Measurements from ENCODE around the gene IL1RAPL2. TPM values are rescaled to one million over a fixed set of nuclear protein-coding genes. Genes with fewer than 3 reads are reported as not detected.
"Not testable (repeated sequence)": the region's sequence is repeated elsewhere in the genome, so short reads cannot be mapped to it uniquely, and the experiment has no call there.

The IL1RAPL2 gene
- total RNA-seq, 1 donor from 2014 or later = 1.8 TPM

DNA sequence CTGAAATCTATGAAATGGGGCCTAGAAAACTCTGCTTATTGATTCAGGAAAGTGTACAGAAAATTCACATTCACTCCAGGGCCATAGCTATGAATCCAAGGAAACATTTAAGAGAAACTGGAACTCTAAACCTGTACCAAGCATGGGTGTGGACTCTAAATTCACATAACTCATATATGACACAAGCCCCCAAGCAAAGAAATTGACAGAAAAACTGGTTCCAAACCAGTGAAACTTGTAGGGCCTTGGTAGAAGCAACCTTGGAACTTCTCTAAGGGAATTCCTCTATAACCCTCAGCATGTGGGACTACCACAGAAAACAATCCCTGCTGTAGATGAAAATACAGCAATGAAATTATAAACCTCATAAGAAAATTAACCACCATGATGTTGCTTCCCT lies 1149.7 kb downstream of the IL1RAPL2 start:
- no peak for DNase-seq

DNA sequence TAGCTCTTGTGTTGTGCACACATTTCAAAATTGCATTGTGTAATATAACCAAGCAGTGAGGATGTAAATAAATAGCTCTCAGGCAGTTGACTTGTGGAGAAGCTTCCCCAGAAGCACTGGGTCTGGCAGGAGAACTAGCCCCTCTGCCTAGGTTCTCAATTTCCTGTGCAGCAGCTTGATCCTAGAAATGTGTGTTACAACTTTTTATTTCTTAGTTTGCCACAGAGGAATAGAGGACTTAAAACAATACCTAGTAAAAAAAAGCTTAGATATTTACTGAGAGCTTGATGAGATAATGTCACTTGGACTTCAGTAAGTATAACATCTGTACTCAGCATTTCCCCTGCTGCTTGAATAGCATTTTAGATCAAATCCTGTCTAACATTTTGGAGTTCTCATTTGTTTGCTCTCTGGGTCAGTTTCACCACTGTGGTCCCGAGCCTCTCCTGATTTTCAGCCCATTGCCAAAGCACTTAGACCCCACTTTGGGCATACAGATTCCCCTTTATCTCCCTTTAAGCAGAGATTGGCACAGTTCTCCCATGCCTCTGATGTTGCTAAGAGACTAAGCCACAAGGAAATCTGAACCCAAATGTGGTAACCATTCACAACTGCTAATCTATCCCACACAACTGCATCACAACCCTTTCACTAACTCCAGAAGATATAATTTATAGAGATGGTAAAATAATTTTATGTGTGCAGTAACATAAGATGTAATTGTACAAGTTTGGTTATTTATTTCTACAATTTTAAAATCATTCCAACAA lies 1158.2 kb downstream of the IL1RAPL2 start:
- DNase-seq = peak; percentile 34

DNA sequence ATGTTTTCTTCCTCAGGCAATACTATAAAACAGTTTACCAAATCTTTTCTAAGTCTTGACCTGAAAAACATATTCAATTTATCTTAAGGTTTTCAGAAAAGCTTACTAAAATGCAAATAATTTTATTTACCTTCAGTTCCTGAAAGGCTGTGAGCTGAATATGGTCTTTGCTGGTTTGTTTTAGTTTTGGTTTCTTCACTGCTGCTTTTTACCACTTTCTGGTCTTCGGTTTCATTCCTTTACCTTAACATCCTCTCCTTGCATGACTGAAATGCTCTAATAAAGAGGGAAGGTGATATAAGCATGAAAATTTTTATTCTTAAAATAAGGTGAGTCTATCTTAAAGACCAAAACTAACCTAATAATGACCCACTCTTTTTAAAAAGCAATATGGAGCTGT lies 1159.2 kb downstream of the IL1RAPL2 start:
- no peak for DNase-seq

DNA sequence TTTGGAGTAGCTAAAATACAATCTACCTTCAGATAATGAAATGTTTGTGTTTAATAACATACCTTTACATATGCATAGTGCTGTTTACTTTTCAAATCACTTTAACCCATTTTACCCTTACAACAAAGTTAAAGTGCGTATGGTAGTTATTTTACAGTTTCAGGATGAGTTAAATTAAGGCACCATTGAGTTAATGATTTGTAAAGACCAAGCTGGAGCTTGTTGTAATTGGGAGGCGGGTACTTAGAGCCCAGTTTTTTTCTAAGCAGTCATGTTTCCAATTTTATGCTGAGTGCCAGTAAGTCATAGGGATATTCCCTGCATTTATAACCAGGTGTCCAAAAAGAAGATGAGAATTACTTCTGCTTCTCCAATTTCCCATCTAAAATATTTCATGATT lies 1172.2 kb downstream of the IL1RAPL2 start:
- no peak for DNase-seq

DNA sequence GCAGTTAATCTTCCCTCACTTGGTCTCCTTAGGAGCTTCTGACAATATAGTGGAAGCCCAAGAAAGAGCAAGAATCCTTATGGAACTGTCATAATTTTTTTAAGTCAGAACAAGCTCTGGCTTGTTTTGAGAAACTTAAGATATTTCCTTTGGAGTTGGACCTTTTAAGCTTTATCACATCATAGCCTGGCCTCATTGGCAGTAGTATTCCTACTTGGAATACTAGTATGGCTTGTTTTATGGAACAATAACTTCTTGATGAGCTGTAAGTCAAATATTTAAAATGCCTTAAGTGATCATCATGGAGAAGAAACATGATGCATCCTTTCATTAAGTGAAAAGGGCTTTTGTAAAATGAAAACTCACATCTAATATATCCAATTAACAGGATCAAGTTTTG lies 1178.3 kb downstream of the IL1RAPL2 start:
- no peak for DNase-seq

DNA sequence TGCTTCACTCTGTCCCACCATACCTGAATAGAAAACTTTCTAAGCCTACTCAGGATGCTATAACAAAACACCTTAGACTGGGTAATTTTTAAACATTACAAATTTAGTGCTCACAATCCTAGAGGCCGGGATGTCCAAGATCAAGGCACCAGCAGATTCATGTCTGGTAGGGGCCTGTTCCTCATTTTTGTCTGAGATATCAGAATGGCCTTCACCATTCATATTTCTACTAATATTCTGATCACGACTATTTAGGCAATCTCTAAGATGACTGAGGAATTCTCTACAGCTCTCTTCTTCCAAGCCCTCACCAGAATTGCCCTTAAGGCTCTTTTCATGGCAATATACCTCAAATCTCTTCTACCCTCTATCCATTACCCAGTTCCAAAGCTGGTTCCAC lies 1178.9 kb downstream of the IL1RAPL2 start:
- no peak for DNase-seq

DNA sequence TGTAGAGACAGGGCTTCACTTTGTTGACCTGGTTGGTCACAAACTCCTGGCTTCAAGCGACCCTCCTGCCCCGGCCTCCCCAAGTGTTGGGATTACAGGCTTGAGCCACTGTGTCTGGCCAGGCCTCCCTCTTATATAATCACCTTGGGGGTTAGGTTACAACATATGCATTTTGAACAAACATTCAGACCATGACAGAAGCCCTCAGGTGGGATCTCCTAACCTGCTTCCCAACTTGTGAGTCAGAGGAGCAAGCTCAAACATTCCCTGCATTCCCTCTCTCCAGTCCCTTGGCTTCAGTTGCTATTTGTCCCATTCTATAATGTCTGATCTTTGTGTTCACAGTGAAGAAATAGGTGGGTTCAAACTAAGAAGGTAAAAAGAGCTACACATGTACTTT lies 1179.9 kb downstream of the IL1RAPL2 start:
- DNase-seq = no peak

DNA sequence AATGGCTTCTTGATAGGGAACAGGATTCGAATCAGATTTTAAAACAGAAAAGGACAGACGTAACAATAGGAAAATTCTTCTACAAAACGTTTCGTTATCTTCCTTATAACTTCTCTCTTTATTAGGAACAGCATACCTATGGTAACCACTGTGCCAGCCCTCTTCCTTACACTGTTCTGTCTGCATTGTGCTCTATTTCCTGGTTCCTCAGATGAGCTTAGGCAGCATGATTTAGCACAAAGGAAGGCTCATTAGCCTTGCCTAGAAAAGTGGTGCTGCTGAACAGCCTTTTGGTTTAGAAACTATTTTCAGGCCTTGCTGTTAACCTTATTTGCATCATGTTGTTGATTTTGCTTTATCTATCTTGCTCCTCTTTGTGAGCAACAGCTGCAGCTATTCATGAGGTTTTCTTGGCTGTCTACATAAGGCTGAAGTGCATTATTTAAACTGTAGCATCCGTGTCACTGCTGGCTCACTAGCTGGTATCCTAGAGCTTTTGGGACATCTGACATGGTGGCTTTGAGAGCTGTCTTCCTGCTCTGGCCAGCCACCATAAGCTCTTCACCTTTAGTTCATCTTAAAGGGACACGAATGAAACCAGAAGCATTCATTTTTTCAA lies 1186.4 kb downstream of the IL1RAPL2 start:
- no peak for DNase-seq

DNA sequence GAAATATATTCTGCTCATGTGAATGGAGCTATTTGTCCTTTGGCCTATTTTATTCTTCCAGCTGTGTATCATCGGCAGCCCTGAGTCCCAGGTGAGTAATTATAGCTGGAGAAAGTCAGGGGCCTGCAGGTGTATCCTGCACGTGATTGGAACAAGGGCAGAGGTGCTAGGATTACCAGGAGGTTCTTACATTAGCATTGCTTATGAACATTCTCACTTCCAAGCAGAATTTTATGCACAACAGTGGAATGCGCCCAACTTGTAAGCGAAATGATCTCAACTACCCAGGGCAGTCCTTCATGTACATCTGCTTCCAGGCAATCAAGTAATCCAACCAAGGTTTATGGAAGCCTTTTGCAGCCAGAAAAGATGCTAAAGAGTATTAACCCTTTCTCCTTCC lies 1187.4 kb downstream of the IL1RAPL2 start:
- DNase-seq = peak; percentile 50

DNA sequence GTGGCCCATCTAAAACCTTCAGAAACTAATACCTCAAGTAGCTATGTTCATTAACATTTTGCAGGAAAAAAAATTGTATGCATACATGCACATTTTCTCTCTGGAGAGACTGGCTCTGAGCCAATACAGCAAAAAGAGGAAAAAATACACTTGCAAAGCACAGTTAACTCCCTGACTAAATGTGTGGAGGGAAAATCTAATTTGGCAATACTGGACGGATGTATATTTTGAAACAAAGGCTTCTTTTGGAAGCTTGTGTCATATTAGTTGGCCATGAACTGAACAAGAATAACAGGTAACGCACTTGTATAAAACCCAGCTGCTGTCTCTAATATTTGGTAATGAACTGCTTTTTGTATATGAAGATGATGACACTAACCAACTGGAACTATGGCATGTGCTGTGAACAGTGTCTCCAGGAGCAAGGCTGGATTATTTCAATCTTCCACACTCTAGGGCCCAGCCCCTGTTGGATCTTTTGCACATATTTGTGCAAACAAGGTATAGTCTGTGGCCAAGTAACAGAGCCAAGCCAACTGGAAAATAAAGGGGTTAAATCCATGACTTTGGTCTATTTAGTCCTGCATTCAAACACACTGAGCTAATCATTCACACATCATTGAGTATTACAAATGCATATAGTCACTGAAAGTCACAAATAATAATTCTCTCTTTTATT lies 1188.4 kb downstream of the IL1RAPL2 start:
- DNase-seq = no peak

DNA sequence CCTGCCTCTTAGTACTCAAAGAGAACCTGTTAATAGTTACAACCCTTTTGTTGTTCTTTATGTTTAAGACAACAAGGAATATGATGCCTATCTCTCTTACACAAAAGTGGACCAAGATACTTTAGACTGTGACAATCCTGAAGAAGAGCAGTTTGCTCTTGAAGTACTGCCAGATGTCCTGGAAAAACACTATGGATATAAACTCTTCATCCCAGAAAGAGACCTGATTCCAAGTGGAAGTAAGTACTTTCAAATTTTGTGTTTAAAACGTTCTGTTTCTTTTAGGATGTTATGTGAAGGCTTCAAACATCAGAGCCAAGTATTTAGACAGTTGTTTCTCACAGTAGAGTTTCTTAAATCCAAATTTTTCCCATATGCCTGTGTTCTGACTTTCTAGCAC lies 1189.1 kb downstream of the IL1RAPL2 start:
- no peak for DNase-seq

DNA sequence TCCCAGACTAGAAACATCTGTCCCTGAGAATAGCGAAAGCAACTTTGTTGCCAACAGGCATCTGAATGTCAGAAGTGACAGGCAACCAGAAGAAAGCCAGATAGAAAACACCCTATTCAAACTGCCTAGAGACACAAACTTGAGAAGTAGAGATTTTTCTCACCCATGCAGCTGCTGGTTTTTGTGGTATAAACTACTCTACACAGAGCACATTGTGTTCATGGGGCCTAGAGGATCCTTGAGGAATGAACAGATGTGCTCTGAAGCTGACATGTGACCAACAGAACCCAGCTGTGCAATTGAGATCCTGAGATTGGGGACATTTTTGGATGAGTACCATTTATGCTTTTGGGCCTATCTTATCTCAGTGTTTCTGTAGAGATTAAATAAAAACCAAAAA lies 1192.8 kb downstream of the IL1RAPL2 start:
- peak; percentile 1 for DNase-seq

DNA sequence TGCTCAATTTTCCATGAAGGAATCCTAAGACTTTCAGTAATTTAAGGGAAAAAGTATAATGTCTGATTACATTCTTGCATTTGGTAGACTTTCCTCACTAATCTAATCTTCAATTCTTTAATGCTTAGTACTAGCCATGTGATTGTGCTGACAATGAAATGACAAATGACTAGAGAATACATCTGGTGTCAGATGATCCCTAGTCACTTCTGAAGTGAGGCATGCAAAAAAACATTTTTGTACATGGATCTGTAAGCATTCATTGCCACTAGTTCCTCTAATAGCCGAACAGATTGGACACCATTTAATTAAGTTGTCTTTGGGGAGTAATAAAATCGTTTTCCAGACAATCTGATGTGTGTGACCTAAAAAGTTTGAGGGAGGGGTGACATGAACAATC lies 1193.6 kb downstream of the IL1RAPL2 start:
- DNase-seq = no peak

DNA sequence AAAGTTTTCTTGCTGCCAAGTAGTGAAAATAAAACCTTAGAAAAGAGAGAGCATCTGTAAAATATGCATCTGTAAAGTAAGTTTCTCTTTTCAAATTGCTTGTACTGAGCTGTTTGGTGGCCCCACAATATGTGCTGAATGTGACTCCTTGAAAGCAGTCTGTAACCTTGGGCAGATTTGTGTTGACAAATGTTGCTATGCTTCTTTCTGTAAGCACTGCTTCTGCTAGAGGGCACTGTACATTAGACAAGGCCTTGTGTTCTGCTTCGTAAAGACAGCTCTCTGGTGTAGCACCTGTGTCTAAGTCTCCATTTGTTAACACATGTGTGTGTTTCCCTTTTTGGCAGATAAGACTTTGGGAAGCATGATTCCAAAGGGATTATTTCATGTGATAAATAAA lies 1199.7 kb downstream of the IL1RAPL2 start:
- DNase-seq = peak; percentile 1

DNA sequence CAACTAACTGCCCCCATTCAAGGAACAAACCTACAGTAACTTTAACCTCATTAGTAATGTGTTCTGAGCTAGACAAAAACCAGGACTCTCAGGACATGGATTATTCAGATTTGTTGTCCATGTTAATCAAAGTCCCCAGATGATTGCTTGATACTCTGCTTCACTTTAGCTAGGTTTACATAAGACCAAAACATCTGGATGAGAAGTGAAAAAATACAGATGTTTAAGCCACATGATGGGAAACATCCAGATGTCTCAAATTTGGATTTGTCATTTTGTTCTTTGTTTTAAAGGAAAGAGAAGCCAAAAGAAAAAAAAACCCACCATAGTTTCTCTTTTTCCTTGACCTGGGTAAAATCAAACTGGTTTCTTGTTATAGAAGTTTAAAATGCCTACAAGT lies 1207.8 kb downstream of the IL1RAPL2 start:
- peak; percentile 20 for DNase-seq

DNA sequence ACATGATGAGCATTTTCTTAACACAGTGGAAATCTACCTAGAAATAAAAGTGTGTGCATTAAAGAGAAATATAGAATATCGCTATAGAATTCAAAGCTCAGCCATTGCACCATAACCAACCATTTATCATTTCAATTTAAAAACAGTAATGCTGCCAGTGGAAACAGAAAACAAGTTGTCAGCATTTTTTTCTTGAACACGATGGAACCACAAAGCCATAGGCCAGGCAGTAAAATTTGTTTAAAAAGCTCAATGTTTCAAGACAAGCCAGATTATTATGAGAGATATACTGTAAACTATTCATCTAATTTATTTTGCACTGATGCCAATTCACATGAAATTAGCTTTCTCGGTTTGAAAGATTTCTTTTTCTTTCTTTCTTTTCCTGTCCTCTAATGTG lies 1209.7 kb downstream of the IL1RAPL2 start:
- DNase-seq = no peak

DNA sequence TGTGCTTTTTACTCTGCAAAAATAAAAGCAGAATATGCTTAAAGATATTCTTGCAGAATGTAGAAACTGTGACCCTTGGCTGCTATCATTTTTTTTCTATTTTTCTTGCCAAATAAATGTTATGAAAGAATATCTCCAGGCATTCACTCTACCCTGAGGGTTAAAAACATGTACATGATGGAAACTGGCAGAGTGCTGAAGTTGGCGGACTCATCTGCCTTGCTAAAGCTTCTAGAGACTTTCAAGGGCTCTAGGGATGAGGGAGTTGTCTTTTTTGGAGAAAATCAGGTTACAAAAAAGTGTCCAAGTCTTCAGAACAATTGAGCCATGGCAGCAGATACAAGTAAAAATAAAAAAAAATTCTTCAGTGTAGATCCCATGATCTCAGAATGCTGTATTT lies 1215.8 kb downstream of the IL1RAPL2 start:
- DNase-seq = peak; percentile 76

DNA sequence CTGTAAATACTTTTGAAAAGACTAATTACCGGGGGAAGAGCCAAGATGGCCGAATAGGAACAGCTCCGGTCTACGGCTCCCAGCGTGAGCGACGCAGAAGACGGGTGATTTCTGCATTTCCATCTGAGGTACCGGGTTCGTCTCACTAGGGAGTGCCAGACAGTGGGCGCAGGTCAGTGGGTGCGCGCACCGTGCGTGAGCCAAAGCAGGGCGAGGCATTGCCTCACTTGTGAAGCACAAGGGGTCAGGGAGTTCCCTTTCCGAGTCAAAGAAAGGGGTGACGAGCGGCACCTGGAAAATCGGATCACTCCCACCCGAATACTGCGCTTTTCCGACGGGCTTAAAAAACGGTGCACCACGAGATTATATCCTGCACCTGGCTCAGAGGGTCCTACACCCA lies 1230.9 kb downstream of the IL1RAPL2 start:
- DNase-seq = not testable (repeated sequence)

DNA sequence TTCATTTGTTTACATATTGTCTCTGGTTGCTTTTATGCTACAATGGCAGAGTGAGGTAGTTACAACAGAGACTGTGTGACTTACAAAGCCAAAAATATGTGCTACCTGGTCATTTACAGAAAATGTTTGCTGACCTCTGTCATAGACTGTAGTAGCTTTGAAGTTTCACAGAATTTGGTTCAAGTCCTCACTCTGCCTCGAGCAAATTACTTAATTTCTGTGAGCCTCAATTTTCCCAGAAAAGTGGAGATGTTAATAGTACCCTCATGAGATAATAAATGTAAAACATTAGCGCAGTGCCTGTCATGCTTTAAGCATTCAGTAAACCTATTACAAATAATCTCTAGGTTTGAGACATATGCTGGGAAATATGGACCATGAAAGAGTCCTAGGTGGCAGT lies 1237.9 kb downstream of the IL1RAPL2 start:
- no peak for DNase-seq

DNA sequence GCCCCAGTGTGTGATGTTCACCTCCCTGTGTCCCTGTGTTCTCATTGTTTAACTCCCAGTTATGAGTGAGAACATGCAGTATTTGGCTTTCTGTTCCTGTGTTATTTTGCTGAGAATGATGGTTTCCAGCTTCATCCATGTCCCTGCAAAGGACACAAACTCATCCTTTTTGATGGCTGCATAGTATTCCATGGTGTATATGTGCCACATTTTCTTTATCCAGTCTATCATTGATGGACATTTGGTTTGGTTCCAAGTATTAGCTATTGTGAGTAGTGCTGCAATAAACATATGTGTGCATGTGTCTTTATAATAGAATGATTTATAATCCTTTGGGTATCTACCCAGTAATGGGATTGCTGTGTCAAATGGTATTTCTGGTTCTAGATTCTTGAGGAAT lies 1239.7 kb downstream of the IL1RAPL2 start:
- not testable (repeated sequence) for DNase-seq

DNA sequence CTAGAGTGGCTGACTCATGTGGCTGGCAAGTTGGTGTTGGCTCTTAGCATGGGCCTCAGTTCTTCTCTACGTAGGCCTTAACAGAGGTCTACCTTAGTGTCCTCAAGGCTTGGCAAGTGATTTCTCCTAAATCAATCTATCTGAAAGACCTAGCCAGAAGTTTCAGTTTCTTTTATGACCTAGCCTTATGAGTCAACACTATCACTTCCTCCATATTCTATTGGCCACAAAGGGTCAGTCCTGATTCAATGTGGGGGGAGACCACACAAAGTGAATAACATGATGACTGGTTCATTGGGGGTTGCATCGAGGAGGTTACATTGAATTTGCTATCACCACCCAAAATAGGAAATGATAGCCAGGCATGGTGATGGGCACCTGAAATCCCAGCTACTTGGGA lies 1250.5 kb downstream of the IL1RAPL2 start:
- DNase-seq = no peak
